ENCODE measurements around the gene MAGI2.

MAGI2 gene

DNA sequence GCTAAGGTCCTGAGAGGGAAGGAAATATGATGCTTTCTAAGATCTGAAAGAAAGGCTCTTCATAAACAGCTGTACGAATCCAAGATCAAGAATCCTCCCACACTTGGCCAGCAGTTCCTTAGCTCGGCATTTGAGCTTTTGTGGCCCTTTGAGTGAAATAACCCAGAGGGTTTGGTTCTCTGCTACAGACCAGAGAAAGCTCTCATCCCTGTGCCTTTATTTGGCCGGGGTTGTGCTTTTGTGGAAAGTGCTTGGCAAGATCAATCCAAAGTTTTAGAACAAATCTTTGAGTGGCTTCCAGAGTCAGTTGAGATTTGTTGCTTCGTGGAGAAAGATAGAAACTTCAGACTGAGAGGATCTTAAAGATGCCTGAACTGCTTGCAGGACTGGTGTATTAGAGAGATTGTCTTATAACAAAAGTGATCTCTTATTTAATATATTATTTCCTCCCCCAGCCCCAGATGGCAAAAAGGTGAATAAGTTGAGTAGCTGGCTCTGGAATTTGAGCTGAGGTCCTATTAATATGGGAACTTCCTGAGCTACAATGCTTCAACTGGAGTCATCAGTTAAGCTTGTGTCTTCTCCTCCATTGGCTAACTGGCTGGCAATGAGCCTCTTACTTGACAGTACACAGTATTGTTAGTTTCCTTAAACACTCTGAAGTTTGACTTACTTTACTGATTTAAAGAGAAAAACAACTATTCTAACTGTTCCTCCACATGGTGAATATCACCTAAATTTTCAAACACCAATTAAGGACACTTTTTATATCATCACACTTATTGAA lies 687.3 kb downstream of the MAGI2 start:
- no peaks in the 10 kb centered on the region for H3K9me3 ChIP-seq (ENCODE audit: control insufficient read depth, low read length)
- DNase-seq = no peak
- no peak overlapping the region for H3K4me3 ChIP-seq (ENCODE audit: insufficient read depth, low read depth, low read length, poor library complexity, severe bottlenecking)
- H3K4me1 ChIP-seq (ENCODE audit: control insufficient read depth, insufficient read depth, low read length, poor library complexity, severe bottlenecking) = no peaks in the 10 kb centered on the region
- H3K27ac ChIP-seq (ENCODE audit: insufficient read depth, low read length, poor library complexity, severe bottlenecking) = no peak overlapping the region
- no peaks in the 10 kb centered on the region for H3K36me3 ChIP-seq (ENCODE audit: control insufficient read depth, insufficient read depth, low read length)
- no peaks in the 10 kb centered on the region for H3K27me3 ChIP-seq (replicated peaks; ENCODE audit: control insufficient read depth, insufficient read depth, low read length, poor library complexity, severe bottlenecking)

DNA sequence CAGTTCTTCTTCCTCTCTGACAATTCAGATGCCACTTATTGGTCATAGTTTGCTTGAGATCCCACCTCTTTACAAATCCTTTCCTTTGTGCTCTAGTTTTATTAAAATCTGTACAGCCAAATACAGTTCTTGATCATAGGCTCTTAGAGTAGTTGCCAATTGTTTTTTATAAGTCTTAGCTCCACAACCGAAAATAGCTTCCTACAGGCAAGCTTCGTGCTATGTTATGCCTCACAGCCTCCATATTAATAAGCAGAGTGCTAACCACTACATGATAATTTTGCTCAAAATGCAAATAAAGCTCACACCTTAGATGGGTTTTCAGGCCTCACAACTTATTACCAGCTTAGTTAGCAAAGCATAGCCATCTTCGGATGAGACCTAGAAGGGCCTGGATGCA lies 688.9 kb downstream of the MAGI2 start:
- Histone ChIP-seq H3K4me3 (ENCODE audit: insufficient read depth, low read depth, low read length, poor library complexity, severe bottlenecking) (no peak overlapping the region), H3K9me3 (ENCODE audit: control insufficient read depth, low read length) (no peaks in the 10 kb centered on the region), H3K27me3 (replicated peaks; ENCODE audit: control insufficient read depth, insufficient read depth, low read length, poor library complexity, severe bottlenecking) (no peaks in the 10 kb centered on the region), H3K27ac (ENCODE audit: insufficient read depth, low read length, poor library complexity, severe bottlenecking) (no peak overlapping the region), H3K36me3 (ENCODE audit: control insufficient read depth, insufficient read depth, low read length) (no peaks in the 10 kb centered on the region), H3K4me1 (ENCODE audit: control insufficient read depth, insufficient read depth, low read length, poor library complexity, severe bottlenecking) (no peaks in the 10 kb centered on the region)
- DNase-seq = no peak

GRCh38 chr7:78762625-78763024 lies 690.8 kb downstream of the MAGI2 start:
- Histone ChIP-seq H3K9me3 (ENCODE audit: control insufficient read depth, low read length) (no peaks in the 10 kb centered on the region), H3K27ac (ENCODE audit: insufficient read depth, low read length, poor library complexity, severe bottlenecking) (no peak overlapping the region), H3K4me1 (ENCODE audit: control insufficient read depth, insufficient read depth, low read length, poor library complexity, severe bottlenecking) (no peaks in the 10 kb centered on the region), H3K4me3 (ENCODE audit: insufficient read depth, low read depth, low read length, poor library complexity, severe bottlenecking) (no peak overlapping the region), H3K36me3 (ENCODE audit: control insufficient read depth, insufficient read depth, low read length) (no peaks in the 10 kb centered on the region), H3K27me3 (replicated peaks; ENCODE audit: control insufficient read depth, insufficient read depth, low read length, poor library complexity, severe bottlenecking) (no peaks in the 10 kb centered on the region)
- no peak for DNase-seq

GRCh38 chr7:78760620-78761355 lies 692.7 kb downstream of the MAGI2 start:
- no peaks in the 10 kb centered on the region for H3K36me3 ChIP-seq (ENCODE audit: control insufficient read depth, insufficient read depth, low read length)
- H3K27me3 ChIP-seq (replicated peaks; ENCODE audit: control insufficient read depth, insufficient read depth, low read length, poor library complexity, severe bottlenecking) = no peaks in the 10 kb centered on the region
- H3K4me3 ChIP-seq (ENCODE audit: insufficient read depth, low read depth, low read length, poor library complexity, severe bottlenecking) = no peak overlapping the region
- no peaks in the 10 kb centered on the region for H3K4me1 ChIP-seq (ENCODE audit: control insufficient read depth, insufficient read depth, low read length, poor library complexity, severe bottlenecking)
- no peak for DNase-seq
- no peak overlapping the region for H3K27ac ChIP-seq (ENCODE audit: insufficient read depth, low read length, poor library complexity, severe bottlenecking)
- H3K9me3 ChIP-seq (ENCODE audit: control insufficient read depth, low read length) = no peaks in the 10 kb centered on the region

GRCh38 chr7:78752554-78752953 lies 700.9 kb downstream of the MAGI2 start:
- Histone ChIP-seq H3K27me3 (replicated peaks; ENCODE audit: control insufficient read depth, insufficient read depth, low read length, poor library complexity, severe bottlenecking) (no peaks in the 10 kb centered on the region), H3K9me3 (ENCODE audit: control insufficient read depth, low read length) (no peaks in the 10 kb centered on the region), H3K36me3 (ENCODE audit: control insufficient read depth, insufficient read depth, low read length) (no peaks in the 10 kb centered on the region), H3K4me1 (ENCODE audit: control insufficient read depth, insufficient read depth, low read length, poor library complexity, severe bottlenecking) (no peaks in the 10 kb centered on the region), H3K4me3 (ENCODE audit: insufficient read depth, low read depth, low read length, poor library complexity, severe bottlenecking) (no peak overlapping the region), H3K27ac (ENCODE audit: insufficient read depth, low read length, poor library complexity, severe bottlenecking) (no peak overlapping the region)
- no peak for DNase-seq

DNA sequence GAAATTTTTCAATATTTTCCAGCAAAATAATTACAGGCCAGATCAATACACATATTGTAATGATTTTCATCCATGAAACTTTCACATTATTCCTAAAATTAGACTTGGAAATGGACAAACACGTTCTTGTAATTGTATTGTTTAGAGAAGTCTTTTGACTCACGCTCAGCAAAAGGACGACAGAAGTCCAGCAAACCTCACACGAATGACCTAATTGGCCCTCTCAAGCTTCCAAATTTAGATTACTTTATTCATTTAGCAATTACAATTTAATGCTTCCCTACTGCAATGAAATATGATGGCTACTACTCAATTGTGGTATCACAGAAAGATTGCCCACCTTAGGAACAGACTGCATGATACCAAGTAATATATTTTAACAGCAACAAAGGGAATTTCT lies 702.2 kb downstream of the MAGI2 start:
- no peak overlapping the region for H3K27ac ChIP-seq (ENCODE audit: insufficient read depth, low read length, poor library complexity, severe bottlenecking)
- no peak for DNase-seq
- H3K27me3 ChIP-seq (replicated peaks; ENCODE audit: control insufficient read depth, insufficient read depth, low read length, poor library complexity, severe bottlenecking) = no peaks in the 10 kb centered on the region
- H3K4me3 ChIP-seq (ENCODE audit: insufficient read depth, low read depth, low read length, poor library complexity, severe bottlenecking) = no peak overlapping the region
- no peaks in the 10 kb centered on the region for H3K4me1 ChIP-seq (ENCODE audit: control insufficient read depth, insufficient read depth, low read length, poor library complexity, severe bottlenecking)
- no peaks in the 10 kb centered on the region for H3K9me3 ChIP-seq (ENCODE audit: control insufficient read depth, low read length)
- no peaks in the 10 kb centered on the region for H3K36me3 ChIP-seq (ENCODE audit: control insufficient read depth, insufficient read depth, low read length)

- DNase-seq = no peak
- Histone ChIP-seq H3K4me3 (ENCODE audit: insufficient read depth, low read depth, low read length, poor library complexity, severe bottlenecking) (no peak overlapping the region), H3K27ac (ENCODE audit: insufficient read depth, low read length, poor library complexity, severe bottlenecking) (no peak overlapping the region), H3K36me3 (ENCODE audit: control insufficient read depth, insufficient read depth, low read length) (no peaks in the 10 kb centered on the region), H3K4me1 (ENCODE audit: control insufficient read depth, insufficient read depth, low read length, poor library complexity, severe bottlenecking) (no peaks in the 10 kb centered on the region), H3K9me3 (ENCODE audit: control insufficient read depth, low read length) (no peaks in the 10 kb centered on the region), H3K27me3 (replicated peaks; ENCODE audit: control insufficient read depth, insufficient read depth, low read length, poor library complexity, severe bottlenecking) (no peaks in the 10 kb centered on the region)
These were observed 704.3 kb downstream of the MAGI2 start for GRCh38 chr7:78749052-78749746.

GRCh38 chr7:78747592-78747991 lies 705.9 kb downstream of the MAGI2 start:
- H3K36me3 ChIP-seq (ENCODE audit: control insufficient read depth, insufficient read depth, low read length) = no peaks in the 10 kb centered on the region
- H3K27me3 ChIP-seq (replicated peaks; ENCODE audit: control insufficient read depth, insufficient read depth, low read length, poor library complexity, severe bottlenecking) = no peaks in the 10 kb centered on the region
- no peaks in the 10 kb centered on the region for H3K9me3 ChIP-seq (ENCODE audit: control insufficient read depth, low read length)
- no peak overlapping the region for H3K4me3 ChIP-seq (ENCODE audit: insufficient read depth, low read depth, low read length, poor library complexity, severe bottlenecking)
- H3K27ac ChIP-seq (ENCODE audit: insufficient read depth, low read length, poor library complexity, severe bottlenecking) = no peak overlapping the region
- DNase-seq = no peak
- H3K4me1 ChIP-seq (ENCODE audit: control insufficient read depth, insufficient read depth, low read length, poor library complexity, severe bottlenecking) = no peaks in the 10 kb centered on the region

DNA sequence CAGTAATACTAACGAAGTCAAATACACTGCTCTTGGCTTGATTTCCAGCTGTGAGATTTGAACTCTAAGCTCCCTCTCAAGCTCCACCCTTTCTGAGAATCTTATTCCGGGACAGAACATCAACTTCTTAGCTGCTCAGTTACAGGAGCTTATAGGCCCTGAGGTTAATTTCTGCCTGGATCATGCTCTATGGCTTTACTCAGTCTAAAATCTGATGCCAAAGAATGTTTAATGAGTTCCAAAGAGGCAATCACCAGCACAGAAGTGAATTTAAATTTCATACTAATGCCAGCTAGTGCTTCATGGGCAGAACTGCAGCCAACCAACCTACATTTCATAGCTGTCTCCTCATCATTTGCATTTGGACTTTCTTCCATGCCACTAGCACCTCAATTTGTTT lies 707.2 kb downstream of the MAGI2 start:
- Histone ChIP-seq H3K27ac (ENCODE audit: insufficient read depth, low read length, poor library complexity, severe bottlenecking) (no peak overlapping the region), H3K4me1 (ENCODE audit: control insufficient read depth, insufficient read depth, low read length, poor library complexity, severe bottlenecking) (no peaks in the 10 kb centered on the region)

GRCh38 chr7:78742694-78743093 lies 710.8 kb downstream of the MAGI2 start:
- H3K36me3 ChIP-seq (ENCODE audit: control insufficient read depth, insufficient read depth, low read length) = no peaks in the 10 kb centered on the region
- no peaks in the 10 kb centered on the region for H3K4me1 ChIP-seq (ENCODE audit: control insufficient read depth, insufficient read depth, low read length, poor library complexity, severe bottlenecking)
- no peak overlapping the region for H3K27ac ChIP-seq (ENCODE audit: insufficient read depth, low read length, poor library complexity, severe bottlenecking)
- H3K9me3 ChIP-seq (ENCODE audit: control insufficient read depth, low read length) = no peaks in the 10 kb centered on the region
- no peak for DNase-seq
- no peak overlapping the region for H3K4me3 ChIP-seq (ENCODE audit: insufficient read depth, low read depth, low read length, poor library complexity, severe bottlenecking)
- no peaks in the 10 kb centered on the region for H3K27me3 ChIP-seq (replicated peaks; ENCODE audit: control insufficient read depth, insufficient read depth, low read length, poor library complexity, severe bottlenecking)

More for the DNA sequence above, 707.2 kb downstream of the MAGI2 start:
- no peaks in the 10 kb centered on the region for H3K9me3 ChIP-seq (ENCODE audit: control insufficient read depth, low read length)
- DNase-seq = no peak
- no peaks in the 10 kb centered on the region for H3K27me3 ChIP-seq (replicated peaks; ENCODE audit: control insufficient read depth, insufficient read depth, low read length, poor library complexity, severe bottlenecking)
- H3K36me3 ChIP-seq (ENCODE audit: control insufficient read depth, insufficient read depth, low read length) = no peaks in the 10 kb centered on the region
- no peak overlapping the region for H3K4me3 ChIP-seq (ENCODE audit: insufficient read depth, low read depth, low read length, poor library complexity, severe bottlenecking)
